ENCODE data around the gene ACOX3.

Gene ACOX3

DNA sequence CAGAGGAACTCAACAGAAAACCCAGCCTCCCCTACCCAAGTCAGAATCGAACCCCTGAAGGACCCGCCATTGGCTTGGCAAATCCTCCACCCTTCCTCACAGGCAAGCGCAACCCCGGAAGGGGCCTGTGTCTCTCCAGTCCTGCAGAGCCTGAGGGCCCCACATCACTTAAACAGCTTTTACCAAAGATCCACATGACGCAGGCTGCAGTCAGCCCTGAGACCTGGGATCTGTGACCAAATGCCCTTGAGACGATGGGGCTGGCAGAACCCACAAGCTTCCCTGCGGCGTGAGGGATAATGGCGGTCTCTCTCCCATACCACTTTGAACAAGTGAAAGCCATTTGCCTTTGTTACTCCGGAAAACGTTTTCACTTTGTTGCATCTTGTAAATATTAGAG is 54.9 kb downstream of the ACOX3 start:
- DNase-seq = no peak

DNA sequence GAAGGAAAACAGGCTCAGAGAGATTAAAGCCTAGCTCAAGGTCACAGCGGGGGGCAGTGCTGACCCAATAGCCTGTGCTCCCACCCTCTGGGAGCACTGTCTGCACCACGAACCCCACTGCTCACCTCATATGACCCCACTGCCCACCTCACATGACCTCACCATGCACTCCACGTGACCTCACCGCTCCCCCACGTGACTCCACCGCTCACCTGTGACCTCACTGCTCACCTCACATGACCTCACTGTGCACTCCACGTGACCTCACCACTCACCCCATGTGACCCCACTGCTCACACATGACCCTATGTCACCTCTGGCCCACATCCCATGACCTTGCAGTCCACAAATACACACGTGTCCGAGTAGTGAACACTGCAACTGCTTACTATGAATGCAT is 55.4 kb downstream of the ACOX3 start:
- no peak for DNase-seq

GRCh38 chr4:8384397-8385060 is 56.0 kb downstream of the ACOX3 start:
- no peak for DNase-seq

- DNase-seq = no peak
Measured at GRCh38 chr4:8383451-8384160, 56.9 kb downstream of the ACOX3 start.

DNA sequence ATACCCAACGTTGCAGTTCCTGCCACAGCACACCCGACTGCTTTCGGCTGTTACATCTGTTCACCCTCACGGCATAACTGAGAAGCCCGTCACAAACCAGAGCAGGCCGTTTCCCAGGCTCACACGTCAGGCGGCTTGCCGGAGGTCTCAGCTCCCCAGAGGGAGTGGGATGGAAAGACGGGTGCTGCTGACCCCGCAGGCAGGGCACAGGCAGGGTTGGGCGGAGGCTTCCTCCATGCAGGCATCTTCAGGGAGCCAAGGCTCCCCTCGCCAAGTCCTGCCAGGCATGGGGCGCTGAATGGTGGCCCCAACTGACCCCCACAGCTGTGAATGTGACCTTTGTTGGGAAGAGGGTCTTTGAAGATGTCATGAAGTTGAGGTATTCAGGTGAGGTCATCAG is 57.5 kb downstream of the ACOX3 start:
- no peak for DNase-seq

- no peak for DNase-seq
Measured at GRCh38 chr4:8381814-8382581, 58.5 kb downstream of the ACOX3 start.

- no peak for DNase-seq
Measured at GRCh38 chr4:8380511-8381415, 59.8 kb downstream of the ACOX3 start.

GRCh38 chr4:8379771-8380170 is 60.8 kb downstream of the ACOX3 start:
- DNase-seq = no peak

DNA sequence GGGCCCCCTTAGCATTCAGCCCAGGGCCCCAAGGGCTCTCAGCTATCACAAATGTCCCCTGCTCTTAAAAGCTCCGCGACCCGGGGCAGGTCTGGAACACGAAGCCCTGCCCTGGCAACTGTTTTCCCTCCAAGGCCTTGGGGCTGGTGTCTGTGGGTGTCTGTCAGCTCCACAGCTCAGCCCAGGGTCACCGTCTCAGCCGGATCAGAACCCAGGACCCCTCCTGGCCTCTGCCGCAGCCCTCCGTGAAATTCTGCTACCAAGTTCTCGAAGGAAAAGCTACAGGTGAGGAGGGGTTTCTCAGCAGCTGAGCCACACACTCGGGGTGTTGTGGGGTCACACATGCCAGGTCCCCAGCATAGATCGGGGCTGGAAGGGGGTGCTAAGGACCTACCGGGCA is 61.2 kb downstream of the ACOX3 start:
- no peak for DNase-seq

DNA sequence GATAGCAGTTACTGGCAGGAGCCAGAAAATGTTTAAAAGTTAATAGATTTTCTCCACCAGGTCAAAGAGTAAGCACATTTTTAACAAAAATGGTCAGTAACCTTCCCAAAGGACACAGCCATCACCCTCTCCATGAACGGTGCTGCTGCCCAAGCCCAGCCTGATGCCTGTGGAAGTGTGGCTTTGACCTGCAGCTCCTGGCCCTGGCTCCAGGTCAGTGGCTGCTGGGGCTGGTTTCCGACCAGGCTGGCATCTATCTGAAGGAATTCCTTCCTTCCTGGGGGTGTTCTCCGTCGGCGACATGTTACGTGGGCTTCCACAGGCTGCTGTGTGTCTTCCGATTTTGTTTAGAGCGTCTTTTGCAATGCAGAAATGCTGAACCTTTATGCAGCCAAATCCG is 61.7 kb downstream of the ACOX3 start:
- DNase-seq = no peak

GRCh38 chr4:8378101-8378724 is 62.3 kb downstream of the ACOX3 start:
- DNase-seq = no peak

GRCh38 chr4:8377103-8378075 is 63.1 kb downstream of the ACOX3 start:
- DNase-seq = no peak

DNA sequence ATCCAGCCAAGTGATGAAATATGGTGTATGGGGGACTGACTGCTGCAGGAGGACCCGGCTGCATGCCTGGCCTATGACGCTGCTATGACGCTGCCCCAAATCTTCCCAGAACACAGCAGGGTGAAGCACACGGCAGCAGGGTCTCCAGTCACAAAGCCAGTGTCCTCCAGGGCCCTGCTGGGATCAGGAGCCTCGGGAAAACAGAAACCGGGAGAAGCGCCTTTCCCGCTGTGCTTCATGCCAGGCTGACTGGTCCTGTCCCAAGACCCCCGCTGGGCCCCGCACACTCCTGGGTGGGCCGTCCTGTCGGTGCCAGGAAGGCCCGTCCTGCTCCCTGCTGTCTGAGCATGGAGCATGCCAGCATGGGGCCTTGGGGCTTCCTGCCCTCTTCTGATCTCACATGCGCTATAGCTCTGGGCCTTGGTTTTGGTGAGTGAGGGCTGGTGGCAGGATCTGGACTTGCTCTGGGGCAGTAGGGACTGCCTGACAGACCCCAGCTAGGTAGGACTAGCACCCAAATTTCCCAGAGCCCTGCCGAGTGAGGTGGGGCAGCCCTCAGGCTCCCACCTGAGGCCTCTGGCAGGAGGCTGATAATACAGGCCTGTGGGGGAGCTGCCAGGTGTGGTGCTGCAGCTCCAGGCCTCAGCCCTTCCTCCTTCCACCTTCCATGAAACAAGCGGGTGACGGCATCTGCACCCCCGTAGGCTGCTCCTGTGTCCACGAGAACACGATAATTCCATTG is 64.0 kb downstream of the ACOX3 start:
- no peak for DNase-seq

DNA sequence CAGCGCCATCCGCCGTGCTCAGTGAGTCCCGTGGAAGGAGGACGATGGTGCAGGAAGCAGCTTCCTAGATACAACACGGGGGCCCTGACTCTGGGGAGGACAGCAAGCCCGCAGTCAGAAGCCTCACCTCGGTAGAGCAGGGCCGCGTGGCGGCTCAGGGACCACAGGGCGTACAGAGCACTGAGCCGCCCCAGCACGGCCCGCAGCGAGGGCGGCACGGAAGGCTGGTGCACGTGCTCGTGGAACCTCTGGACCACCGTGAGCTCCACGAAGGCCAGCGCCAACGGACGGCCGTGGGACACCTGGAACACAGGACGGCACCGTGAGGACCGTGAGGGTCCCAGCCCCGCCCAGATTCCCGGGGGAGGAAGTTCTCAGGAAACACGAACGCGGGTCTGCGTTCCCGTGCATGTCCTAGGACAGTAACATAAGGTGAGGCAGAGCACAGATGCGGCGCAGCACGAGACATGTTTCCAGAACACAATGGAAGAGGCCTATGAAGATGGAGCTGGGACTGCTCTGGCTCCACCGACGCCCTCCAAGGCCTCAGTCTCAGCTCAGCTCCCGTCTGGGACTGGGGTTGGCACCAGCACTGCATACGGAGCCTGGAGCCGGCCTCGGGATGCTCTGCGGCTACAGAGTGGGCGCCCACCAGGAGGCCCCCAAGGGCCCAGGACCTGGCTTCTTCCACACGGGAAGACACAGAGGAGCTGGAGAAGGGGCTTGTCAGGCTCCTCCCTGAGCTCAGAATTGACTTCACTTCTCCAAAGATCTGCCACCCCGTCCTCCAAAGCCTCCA is 65.5 kb downstream of the ACOX3 start:
- DNase-seq = no peak

DNA sequence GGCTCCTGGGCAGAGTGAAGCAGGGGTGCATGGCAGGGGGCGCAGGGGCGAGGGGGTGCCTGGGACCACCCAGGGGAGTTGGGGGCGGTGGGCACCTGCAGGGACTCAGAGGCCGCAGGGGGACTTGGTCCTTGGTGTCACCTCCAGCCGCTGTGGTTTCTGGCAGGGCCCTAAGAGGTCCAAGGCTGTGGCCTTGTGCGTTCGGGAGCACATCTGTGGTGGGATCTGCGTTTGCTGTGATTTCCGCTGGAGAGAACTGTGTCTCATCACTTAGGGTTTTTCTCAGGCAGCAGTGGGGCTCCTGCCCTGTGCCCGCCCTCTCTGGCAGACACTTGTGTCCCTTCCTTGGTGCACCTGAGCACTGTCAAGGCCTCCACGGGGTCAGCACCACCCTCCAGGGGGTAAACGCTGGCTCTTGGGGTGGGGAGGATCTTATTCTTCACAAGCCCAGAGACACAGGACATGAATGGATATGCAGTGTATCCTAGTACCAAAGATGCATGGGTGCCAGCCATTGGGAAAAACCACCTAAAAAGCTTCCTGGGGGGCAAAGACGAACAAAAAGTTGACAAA is 66.5 kb downstream of the ACOX3 start:
- DNase-seq = no peak

GRCh38 chr4:8373270-8373972 is 67.1 kb downstream of the ACOX3 start:
- DNase-seq = no peak

DNA sequence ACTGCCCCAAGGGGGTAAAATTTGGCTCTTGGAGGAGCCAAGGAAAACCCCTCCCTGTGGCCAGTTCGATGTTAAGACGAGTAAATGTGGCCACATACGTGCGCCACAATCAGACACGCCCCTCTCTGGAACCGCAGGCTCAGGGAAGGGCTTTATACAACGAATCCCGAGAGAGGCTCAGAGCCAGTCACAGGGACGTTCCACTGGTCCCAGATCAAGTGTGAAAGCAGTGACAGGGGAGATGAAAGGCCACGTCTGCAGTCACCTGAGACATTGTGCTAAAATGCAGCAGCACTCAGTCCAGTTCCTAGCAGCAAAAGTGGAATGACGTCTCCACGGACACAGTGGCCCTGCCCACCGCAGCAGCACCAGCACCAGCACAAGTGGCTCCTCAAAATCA is 68.0 kb downstream of the ACOX3 start:
- DNase-seq = no peak

DNA sequence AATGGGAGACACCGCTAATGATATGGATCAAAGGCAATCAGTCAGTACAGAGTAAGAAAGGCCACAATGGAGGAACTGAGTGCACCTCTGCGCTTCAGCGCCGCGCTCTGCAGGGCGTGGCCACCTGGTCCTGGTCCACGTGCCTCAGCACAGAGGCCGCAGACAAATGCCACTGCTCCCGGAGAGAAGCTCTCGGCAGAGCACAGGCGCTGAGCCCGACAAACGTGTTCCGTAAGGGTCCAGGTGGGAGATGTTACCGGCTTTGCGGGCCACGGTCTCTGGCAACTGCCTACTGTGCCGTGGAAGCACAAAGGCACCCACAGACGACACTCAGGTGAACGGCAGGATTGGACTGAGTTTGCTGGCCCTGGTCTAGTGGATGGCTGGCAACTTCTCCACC is 68.9 kb downstream of the ACOX3 start:
- no peak for DNase-seq
